H1 (cell line): ENCODE data around the gene SHROOM4. TPM values are rescaled to one million over a fixed set of nuclear protein-coding genes. Genes with fewer than 3 reads are reported as not detected.

Experiments used
- CTCF ChIA-PET: fragments of 300-600 bp; sonication (Branson Sonifier 250); formaldehyde crosslinking; loops from one replicate; lab custom pipeline; 2021; ENCODE audit not compliant: partially characterized antibody; lab: Charles Lee
- POLR2A ChIA-PET: fragments of 300-600 bp; sonication (Branson Sonifier 250); formaldehyde crosslinking; loops from one replicate; lab custom pipeline; 2021; ENCODE audit warnings: inconsistent platforms; ENCODE audit not compliant: partially characterized antibody; lab: Charles Lee
- DNase-seq, 2 experiments: peaks; one replicate each; pipeline versions ENCODE4 v3.0.0 to v3.0.0-alpha.2; 2010 to 2022; ENCODE audit warnings: low spot score in 2 of 2, low read depth in 1 of 2, mixed read lengths in 1 of 2
- FAIRE-seq: peaks from 2 replicates; lab custom pipeline; 2011; peaks lifted over from hg19 to GRCh38; lab: Jason Lieb, UNC
- H2AFZ ChIP-seq: 2 replicates; pipeline ENCODE4 v1.8.1; 2012; ENCODE audit warnings: low read length, inconsistent platforms
- H2AK5ac ChIP-seq: 2 replicates; pipeline ENCODE4 v1.6.1; 2013; ENCODE audit warnings: low read depth, low read length
- H2BK120ac ChIP-seq: replicated peaks from 2 replicates; pipeline ENCODE3; 2013; ENCODE audit warnings: low read depth, low read length, inconsistent platforms
- H2BK12ac ChIP-seq: 2 replicates; pipeline ENCODE4 v1.6.1; 2013; ENCODE audit warnings: low read depth, low read length
- H2BK15ac ChIP-seq: 2 replicates; pipeline ENCODE4 v1.6.1; 2013; ENCODE audit warnings: low read length
- H2BK20ac ChIP-seq: 2 replicates; pipeline ENCODE4 v1.6.1; 2013; ENCODE audit warnings: low read length
- H2BK5ac ChIP-seq: 2 replicates; pipeline ENCODE4 v1.6.1; 2013; ENCODE audit warnings: low read depth, low read length
- H3K14ac ChIP-seq: 2 replicates; pipeline ENCODE4 v1.6.1; 2013; ENCODE audit warnings: inconsistent platforms; ENCODE audit not compliant: insufficient read length
- H3K18ac ChIP-seq: 2 replicates; pipeline ENCODE4 v1.6.1; 2013; ENCODE audit warnings: low read length; ENCODE audit errors: extremely low read depth
- H3K23ac ChIP-seq: 2 replicates; pipeline ENCODE4 v1.6.1; 2013; ENCODE audit warnings: inconsistent platforms; ENCODE audit not compliant: insufficient read length
- H3K23me2 ChIP-seq: 2 replicates; pipeline ENCODE4 v1.6.1; 2013; ENCODE audit warnings: low read depth, low read length
- H3K27ac ChIP-seq: 2 replicates; pipeline ENCODE4 v1.6.1; 2011; ENCODE audit warnings: low read depth, low read length, inconsistent platforms
- H3K27me3 ChIP-seq, 4 experiments: replicated peaks in 1 of 4; 1 replicate in 1 of 4; 2 replicates in 3 of 4; pipeline versions ENCODE4 v1.6.1 to v1.8.1; 2011 to 2013; ENCODE audit warnings: low read length in 3 of 4, mild to moderate bottlenecking in 3 of 4, inconsistent platforms in 2 of 4, mixed read lengths in 2 of 4, moderate library complexity in 1 of 4; ENCODE audit not compliant: control insufficient read depth in 3 of 4, insufficient read depth in 3 of 4; ENCODE audit errors: extremely low read depth in 1 of 4
- H3K36me3 ChIP-seq, 4 experiments: 2 replicates each; pipeline versions ENCODE4 v1.6.1 to v1.8.1; 2011 to 2013; ENCODE audit warnings: mild to moderate bottlenecking in 4 of 4, low read length in 3 of 4, moderate library complexity in 2 of 4, control low read depth in 1 of 4, inconsistent platforms in 1 of 4; ENCODE audit not compliant: insufficient read depth in 4 of 4, control insufficient read depth in 2 of 4
- H3K4ac ChIP-seq: replicated peaks from 2 replicates; pipeline ENCODE3; 2013; ENCODE audit warnings: low read length, low read depth, mixed read lengths, inconsistent platforms; ENCODE audit not compliant: insufficient read length
- H3K4me1 ChIP-seq, 4 experiments: replicated peaks in 1 of 4; 1 replicate in 1 of 4; 2 replicates in 3 of 4; pipeline versions ENCODE4 v1.6.1 to v1.8.1; 2011 to 2013; ENCODE audit warnings: low read length in 3 of 4, inconsistent platforms in 2 of 4, mixed read lengths in 1 of 4; ENCODE audit not compliant: insufficient read depth in 4 of 4, control insufficient read depth in 3 of 4
- H3K4me2 ChIP-seq, 2 experiments: 2 replicates each; pipeline versions ENCODE4 v1.6.1 to v1.8.1; 2011 to 2013; ENCODE audit warnings: low read depth in 2 of 2, low read length in 2 of 2, control low read depth in 1 of 2, inconsistent platforms in 1 of 2, mild to moderate bottlenecking in 1 of 2; ENCODE audit not compliant: insufficient read depth in 1 of 2
- H3K4me3 ChIP-seq, 4 experiments: fragments of 200-600, 300-600 bp in 1 of 4; sonication (generic), shearing (Covaris generic), sonication (Bioruptor Twin) in 1 of 4; 2 replicates each; pipeline versions ENCODE4 v1.5.1 to v1.8.1; 2011 to 2016; ENCODE audit warnings: low read length in 4 of 4, low read depth in 3 of 4, control low read depth in 2 of 4, inconsistent platforms in 2 of 4, mild to moderate bottlenecking in 2 of 4, mixed read lengths in 1 of 4, moderate library complexity in 1 of 4; ENCODE audit not compliant: insufficient read depth in 2 of 4; ENCODE audit errors: extremely low read depth in 1 of 4
- H3K56ac ChIP-seq: replicated peaks from 2 replicates; pipeline ENCODE3; 2013; ENCODE audit warnings: low read depth, mild to moderate bottlenecking, mixed read lengths, low read length, inconsistent platforms; ENCODE audit not compliant: insufficient read length
- H3K79me1 ChIP-seq: 2 replicates; pipeline ENCODE4 v1.6.1; 2013; ENCODE audit warnings: low read depth, low read length, control low read depth
- H3K79me2 ChIP-seq, 2 experiments: 2 replicates each; pipeline versions ENCODE4 v1.6.1 to v1.8.1; 2012 to 2013; ENCODE audit warnings: low read length in 2 of 2, mild to moderate bottlenecking in 2 of 2, inconsistent platforms in 1 of 2; ENCODE audit not compliant: insufficient read depth in 2 of 2, control insufficient read depth in 1 of 2
- H3K9ac ChIP-seq, 4 experiments: replicated peaks in 1 of 4; 1 replicate in 1 of 4; 2 replicates in 3 of 4; pipeline versions ENCODE4 v1.6.1 to v1.8.1; 2011 to 2013; ENCODE audit warnings: low read depth in 3 of 4, low read length in 3 of 4, control low read depth in 2 of 4, mild to moderate bottlenecking in 2 of 4, moderate library complexity in 2 of 4, inconsistent platforms in 1 of 4; ENCODE audit errors: extremely low read depth in 1 of 4
- H3K9me3 ChIP-seq, 2 experiments: 2 replicates each; pipeline versions ENCODE4 v1.6.1 to v1.8.1; 2012 to 2013; ENCODE audit warnings: mild to moderate bottlenecking in 2 of 2, moderate library complexity in 2 of 2, control low read depth in 1 of 2, inconsistent platforms in 1 of 2, low read depth in 1 of 2, low read length in 1 of 2, mixed read lengths in 1 of 2; ENCODE audit not compliant: insufficient read depth in 2 of 2
- H4K20me1 ChIP-seq, 2 experiments: replicated peaks in 1 of 2; 2 replicates each; pipeline versions ENCODE3 to v1.8.1; 2011 to 2013; ENCODE audit warnings: inconsistent platforms in 2 of 2, low read length in 2 of 2, mild to moderate bottlenecking in 1 of 2; ENCODE audit not compliant: insufficient read depth in 2 of 2, control insufficient read depth in 1 of 2
- H4K5ac ChIP-seq: 2 replicates; pipeline ENCODE4 v1.6.1; 2013; ENCODE audit warnings: low read length, low read depth, mixed read lengths, inconsistent platforms; ENCODE audit not compliant: insufficient read length
- H4K8ac ChIP-seq: 2 replicates; pipeline ENCODE4 v1.8.0; 2013; ENCODE audit warnings: mild to moderate bottlenecking, moderate library complexity, low read length, inconsistent platforms; ENCODE audit not compliant: insufficient read depth; ENCODE audit errors: extremely low read depth
- H4K91ac ChIP-seq: replicated peaks from 2 replicates; pipeline ENCODE3; 2013; ENCODE audit warnings: low read length, mixed read lengths, inconsistent platforms; ENCODE audit not compliant: insufficient read length
- SUZ12 ChIP-seq: fragments of 200-600 bp; sonication (generic); IDR thresholded peaks from 2 replicates; pipeline ENCODE4 v1.6.1; 2012; ENCODE audit warnings: mild to moderate bottlenecking, inconsistent platforms, low read length, moderate library complexity, mixed read lengths
- ZNF274 ChIP-seq: IDR thresholded peaks from 2 replicates; pipeline ENCODE4 v1.7.0; 2012; ENCODE audit warnings: low read length, borderline replicate concordance; ENCODE audit errors: extremely low read depth
- polyA plus RNA-seq, 7 experiments: library from polyadenylated mRNA; depleted of rRNA in 3 of 7; stranded (reverse) in 5 of 7; unstranded in 2 of 7; fragments of >200 nt in 5 of 7; fragments of 200-250 nt in 2 of 7; gene quantifications; 1 replicate in 5 of 7; 2 replicates in 1 of 7; 4 replicates in 1 of 7; pipeline versions ENCODE4 v1.2.1 to v1.2.3, GENCODE V29; 2011 to 2013; ENCODE audit warnings: missing spikeins in 2 of 7, mixed read lengths in 2 of 7
- total RNA-seq: library from RNA; stranded (reverse); fragmentation: NEBNext Ultra II Directional; extraction: Animal tissue kit (Norgen Biotek cat#: 25700); gene quantifications from 2 replicates; pipeline ENCODE4 v1.2.1, GENCODE V29; 2021

Gene SHROOM4
- total and polyA plus RNA-seq, 2 of the 8 experiments (the other 6 are each of a cell fraction or from before 2014, with no cell fraction given) = 1.6 to 5.6 TPM

- TF ChIP-seq ZNF274 = no peak
- no peak for TF ChIP-seq SUZ12
- no peak overlapping the region for H4K91ac ChIP-seq
- H3K4ac ChIP-seq = no peak overlapping the region
- H3K14ac ChIP-seq = no peak overlapping the region
- no peaks in the 10 kb centered on the region for H3K9me3 ChIP-seq
- FAIRE-seq (no peak), DNase-seq (no peak)
- no peak overlapping the region for H2BK5ac ChIP-seq
- H3K23ac ChIP-seq = no peak overlapping the region
- H3K27ac ChIP-seq = no peak overlapping the region
- H2BK15ac ChIP-seq = no peak overlapping the region
- H4K20me1 ChIP-seq = no peaks in the 10 kb centered on the region
- ChIA-PET POLR2A (no interaction called here), CTCF (no interaction called here)
- H3K27me3 ChIP-seq = no peaks in the 10 kb centered on the region
- H2BK12ac ChIP-seq = no peak overlapping the region
- no peaks in the 10 kb centered on the region for H3K36me3 ChIP-seq
- no peak overlapping the region for H3K56ac ChIP-seq
- no peak overlapping the region for H4K5ac ChIP-seq
- H3K79me2 ChIP-seq = no peaks in the 10 kb centered on the region
- 0 out of 2 replicates have a peak overlapping the region, but pooled peaks have one; percentile 90 for H2BK20ac ChIP-seq
- no peak overlapping the region for H2AK5ac ChIP-seq
- no peaks in the 10 kb centered on the region for H3K23me2 ChIP-seq
- H3K4me2 ChIP-seq = no peak overlapping the region
- H3K4me1 ChIP-seq = peaks cover 0 to 8% (median 6%) of the 10 kb centered on the region in 4 experiments; a peak in 4 of 7 replicates
- no peak overlapping the region for H2BK120ac ChIP-seq
- 0 out of 2 replicates have a peak overlapping the region, but pooled peaks have one; percentile 32 for H3K18ac ChIP-seq
- no peak overlapping the region for H2AFZ ChIP-seq
- no peak overlapping the region for H4K8ac ChIP-seq
- no peak overlapping the region for H3K9ac ChIP-seq
- no peaks in the 10 kb centered on the region for H3K79me1 ChIP-seq
- H3K4me3 ChIP-seq = no peak overlapping the region
Observed at GRCh38 chrX:50617183-50617582, 196.8 kb downstream of the SHROOM4 start.
